CD4-positive, alpha-beta T cell treated with Interleukin-1 beta for 1 hour (primary cell): ENCODE results near the gene FAM163B.

Experiments
- DNase-seq, 2 donors: peaks; one replicate each; pipeline ENCODE4 v3.0.0-alpha.2; 2020 to 2022

The FAM163B gene

DNA sequence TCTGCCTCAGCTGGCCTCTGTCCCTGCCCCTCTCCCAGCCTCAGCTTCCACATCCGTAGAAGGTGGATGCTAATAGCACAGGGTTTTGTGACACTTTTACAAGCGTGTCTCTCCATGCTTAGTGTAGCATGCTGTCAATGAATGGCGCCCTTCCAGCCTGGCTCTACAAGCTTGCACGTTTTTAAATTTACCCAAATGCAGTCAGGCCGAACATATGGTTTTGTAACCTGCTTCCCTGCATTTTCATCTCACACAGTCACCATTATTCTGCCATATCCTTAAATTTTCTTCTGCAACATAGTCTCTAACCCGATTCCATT, 28.8 kb downstream of the FAM163B start:
- DNase-seq = no peak

- no peak for DNase-seq
Observed at GRCh38 chr9:133579601-133580418, 29.4 kb downstream of the FAM163B start.

GRCh38 chr9:133578524-133579441, 30.4 kb downstream of the FAM163B start:
- no peak for DNase-seq

DNA sequence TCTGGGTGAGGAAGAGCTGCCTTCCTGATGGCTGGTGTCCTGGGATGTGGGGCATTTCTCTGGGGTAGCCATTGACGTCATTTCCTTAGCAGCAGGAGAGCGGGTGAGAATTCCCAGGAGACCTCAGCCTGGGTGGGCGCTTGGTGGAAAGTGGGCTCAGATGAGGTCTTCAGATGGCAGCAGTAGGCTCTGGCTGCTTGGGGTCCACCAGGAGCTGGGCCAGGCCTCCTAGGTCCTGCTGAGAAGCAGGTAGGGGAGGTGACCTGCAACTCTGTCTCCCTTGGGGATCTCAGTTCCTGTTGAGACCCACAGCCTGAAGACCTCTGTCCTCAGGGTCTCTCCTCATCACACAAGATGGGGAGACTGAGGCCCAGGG, 31.5 kb downstream of the FAM163B start:
- DNase-seq = no peak

DNA sequence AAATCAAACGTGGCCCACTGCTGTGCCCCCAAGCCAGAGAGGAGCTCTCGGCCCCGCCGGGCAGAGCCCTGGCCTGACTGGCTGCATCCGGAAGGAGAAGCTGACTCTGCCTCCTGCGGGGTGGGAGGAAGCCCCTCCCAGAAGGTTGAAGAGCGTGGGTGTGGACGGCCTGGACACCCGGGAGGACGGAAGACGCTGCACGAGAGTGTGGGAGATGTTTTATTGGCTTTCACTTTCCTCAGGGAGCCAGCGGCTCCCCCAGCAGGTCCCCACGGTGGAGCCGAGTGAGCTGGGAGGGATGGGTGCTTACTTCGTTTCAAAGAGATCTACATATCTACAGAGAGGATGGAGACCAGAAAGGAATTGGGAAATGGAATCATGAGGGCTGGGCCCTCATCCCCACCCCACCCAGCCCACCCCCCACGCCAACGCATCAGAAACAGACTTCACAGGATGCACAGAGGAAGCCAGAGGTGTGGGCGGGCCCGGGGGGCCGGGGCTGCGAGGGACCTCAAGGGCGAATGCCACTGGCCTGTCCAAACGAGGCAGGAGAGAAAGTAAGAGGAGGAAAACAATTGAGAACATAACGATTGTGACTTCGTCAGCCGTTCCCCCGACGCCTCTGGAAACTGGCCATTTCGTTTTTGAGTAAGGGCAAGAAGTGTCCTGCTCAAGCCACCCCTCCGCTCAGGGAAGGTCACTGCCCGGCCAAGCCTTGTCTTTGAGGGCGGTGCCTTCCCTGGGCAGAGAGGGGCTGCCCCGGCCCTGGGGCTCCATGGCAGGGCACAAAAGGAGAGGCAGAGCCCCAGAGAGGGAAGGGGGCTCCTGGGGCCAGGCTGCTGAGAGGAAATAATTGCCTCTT, 32.1 kb downstream of the FAM163B start:
- DNase-seq = no peak

DNA sequence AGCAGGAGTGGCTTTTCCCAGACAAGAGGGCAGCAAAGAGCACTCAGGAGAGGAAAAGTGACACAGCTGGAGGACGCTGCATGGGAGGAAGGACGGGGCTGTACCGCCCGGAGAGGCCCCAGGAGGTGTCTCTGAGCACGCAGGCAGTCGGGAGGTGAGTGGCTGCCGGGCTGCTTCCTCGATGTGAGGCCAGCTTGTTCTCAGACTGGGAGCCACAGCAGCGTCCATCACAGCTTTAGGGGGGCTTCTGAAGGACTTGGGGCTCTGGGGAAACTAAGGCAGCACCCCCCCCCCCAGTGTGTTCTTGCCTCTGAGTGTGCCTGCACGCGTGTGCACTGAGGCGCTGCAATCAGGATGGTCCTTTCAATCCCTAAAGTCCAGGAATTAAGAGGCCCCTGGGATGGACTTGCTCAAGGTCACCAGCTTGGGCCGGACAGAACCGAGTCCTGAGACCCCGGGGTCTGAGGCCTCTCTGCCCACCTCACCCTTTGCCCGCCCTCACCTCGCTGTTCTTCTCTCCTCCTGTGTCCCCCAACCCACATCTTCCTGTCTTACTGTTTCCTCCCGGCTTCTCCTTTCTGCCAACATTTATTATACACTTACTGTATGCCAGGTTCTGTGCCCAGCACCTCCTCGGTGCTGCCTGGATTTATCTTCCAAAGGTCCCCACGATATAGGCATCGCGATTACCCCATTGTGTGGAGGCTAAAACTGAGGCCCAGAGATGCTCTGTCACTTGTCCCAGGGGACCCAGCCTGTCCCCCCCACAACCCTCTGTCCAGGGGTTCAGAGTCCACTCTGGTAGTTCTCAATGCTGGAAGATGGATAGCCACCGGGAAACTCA, 32.9 kb downstream of the FAM163B start:
- no peak for DNase-seq

GRCh38 chr9:133575186-133576030, 33.8 kb downstream of the FAM163B start:
- DNase-seq = no peak

DNA sequence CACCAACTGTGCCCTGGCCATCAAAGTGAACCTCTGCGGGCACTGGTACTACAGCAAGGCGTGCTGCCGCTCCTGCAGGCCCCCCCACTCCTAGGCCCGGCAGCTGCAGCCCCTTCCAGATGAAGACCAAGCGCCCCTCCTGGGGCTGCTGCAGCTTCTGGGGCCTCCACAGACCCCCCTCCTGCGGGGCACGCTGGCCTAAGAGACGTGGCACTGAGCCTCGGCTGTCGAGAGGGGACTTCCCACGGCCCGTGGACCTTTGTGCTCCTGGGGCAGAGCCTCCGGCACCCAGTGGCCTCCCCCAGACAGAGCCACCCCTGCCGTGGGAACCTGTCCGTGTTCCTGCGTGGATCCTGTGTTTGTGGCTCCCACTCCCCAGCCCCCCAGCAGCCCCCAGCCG, 34.4 kb downstream of the FAM163B start:
- DNase-seq = no peak

DNA sequence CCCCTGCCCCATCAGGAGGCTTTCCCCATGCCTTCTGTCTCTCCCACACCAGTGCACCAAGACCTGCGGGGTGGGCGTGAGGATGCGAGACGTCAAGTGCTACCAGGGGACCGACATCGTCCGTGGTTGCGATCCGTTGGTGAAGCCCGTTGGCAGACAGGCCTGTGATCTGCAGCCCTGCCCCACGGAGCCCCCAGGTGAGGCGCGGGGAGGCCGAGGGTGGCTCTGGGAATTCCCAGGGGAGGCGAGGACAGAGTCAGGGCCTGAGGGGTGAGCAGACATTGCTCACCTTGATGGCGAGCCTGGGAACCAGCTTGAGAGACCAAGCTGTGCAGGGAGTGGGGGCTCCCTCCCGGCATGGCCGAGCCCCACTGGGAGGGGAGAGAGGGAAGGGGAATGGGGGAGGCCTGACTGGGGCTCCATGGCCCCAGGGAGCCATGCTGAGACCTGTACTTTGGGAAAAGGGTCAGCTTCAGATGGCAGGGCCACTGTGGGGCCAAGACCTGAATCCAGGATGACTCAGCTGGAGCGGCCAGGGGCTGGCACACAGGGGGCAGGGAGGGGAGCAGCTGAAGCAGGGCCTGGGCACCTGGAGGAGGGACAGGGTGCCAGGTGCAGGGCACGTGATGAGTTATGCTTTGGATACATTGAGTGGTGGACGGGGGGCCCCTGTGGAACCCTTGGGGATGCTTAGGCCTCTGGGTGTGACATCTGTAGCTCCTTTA, 35.2 kb downstream of the FAM163B start:
- no peak for DNase-seq

DNA sequence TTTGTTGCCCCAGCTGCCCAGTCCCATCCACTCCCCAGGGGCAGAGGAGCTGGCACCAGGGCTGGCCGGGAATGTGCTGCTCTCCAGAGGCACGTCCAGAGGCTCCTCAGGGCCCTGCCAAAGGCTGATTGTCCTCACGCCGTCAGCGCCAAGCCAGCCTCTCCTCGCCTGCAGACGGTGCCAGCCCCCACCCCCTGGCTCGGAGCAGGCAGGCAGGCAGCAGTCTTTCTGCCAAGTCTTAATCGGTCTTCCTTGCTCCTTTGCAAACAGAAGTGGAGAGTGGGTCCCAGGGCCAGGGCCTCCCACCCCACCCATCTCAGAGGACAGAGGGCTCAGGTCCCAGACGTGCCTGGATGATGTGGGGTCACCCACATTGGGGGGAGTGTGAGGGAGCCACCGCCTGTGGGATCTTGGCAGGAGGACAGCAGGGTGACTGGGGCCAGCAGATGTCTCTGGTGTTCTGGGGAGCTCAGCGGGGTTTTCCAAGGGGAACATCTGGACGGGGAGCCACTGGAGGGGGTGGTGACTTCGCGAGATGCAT, 36.3 kb downstream of the FAM163B start:
- DNase-seq = no peak

DNA sequence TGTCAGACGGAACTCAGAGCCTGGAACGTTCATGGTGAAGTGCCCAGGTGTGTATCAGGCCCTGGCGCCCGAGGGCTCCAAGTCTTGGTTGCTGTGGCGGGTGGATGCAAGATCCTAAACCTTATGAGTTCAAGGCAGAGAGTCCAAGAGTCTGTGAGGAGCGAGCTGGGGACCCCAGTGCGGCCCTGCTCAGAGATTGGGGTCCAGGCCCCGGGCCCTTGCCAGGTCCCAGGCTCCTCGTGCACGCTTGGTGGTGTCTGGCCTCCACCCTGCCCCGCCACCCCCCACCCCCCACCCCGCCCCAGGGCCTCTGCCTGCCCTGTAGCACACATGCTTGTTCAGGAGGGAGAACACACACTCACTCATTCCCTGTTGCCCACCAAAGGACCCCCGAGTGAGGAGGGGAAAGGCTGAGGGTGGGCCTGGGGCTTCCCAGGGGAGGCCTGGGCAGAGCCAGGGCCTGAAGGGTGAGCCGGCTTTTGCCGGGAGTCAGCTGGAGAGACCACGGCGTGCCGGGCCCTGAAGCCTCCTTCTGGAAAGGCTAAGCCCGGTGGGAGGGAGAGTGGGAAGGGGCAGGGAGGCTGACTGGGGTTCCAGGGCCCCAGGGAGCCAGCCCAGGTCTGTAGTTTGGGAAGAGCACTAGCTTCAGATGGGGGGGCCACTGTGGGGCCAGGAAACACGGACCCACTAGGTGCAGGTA, 37.1 kb downstream of the FAM163B start:
- no peak for DNase-seq

GRCh38 chr9:133571391-133571890, 37.7 kb downstream of the FAM163B start:
- DNase-seq = no peak

DNA sequence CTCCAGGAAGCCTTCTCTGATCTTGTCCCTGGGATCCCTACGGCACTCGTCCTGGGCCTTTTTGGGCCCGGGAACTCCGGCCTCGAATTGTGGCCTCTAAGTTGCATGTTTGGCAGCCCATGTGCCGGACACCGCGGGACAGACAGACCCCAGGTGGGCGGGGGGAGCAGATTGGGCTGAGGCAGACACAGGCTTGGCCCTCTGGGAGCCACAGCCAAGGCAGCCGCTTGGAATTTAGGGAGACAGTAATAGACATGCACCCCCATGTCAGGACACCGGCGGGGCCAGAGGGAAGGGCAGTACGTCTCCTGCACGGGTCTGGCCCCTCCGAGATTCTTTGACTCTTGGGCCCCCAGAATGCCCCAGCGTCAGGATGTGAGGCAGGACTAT, 38.5 kb downstream of the FAM163B start:
- DNase-seq = no peak

DNA sequence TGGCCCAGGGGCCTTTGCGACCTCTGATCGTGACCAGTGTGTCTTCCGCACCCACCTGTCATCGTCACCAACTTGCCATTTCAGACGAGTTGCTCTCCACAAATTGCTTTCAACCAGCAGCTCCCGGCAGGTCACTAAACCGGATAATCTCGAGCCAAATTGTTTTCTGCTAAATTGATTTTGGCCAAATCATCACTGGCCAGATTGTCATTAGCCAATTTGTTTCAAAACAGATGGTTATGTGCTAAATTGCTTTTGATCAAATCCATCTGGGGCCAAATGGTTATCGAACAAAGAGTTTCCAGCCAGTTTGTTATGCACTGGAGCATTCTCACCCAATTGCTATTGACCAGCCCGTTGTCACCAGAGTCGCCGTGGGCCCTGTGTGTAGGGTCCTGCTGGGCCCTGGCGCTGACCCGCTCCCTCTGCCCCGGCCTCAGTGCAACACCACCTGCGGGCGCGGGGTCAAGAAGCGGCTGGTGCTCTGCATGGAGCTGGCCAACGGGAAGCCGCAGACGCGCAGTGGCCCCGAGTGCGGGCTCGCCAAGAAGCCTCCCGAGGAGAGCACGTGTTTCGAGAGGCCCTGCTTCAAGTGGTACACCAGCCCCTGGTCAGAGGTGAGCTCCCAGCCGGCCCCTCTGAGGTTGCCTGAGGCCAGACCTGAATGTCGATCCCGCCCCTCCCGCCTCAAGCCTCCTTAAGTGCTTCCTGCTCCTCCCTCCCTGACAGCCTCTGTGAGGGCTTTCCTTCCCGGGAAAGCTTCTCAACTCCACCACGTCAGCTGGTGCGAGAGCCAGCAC, 39.1 kb downstream of the FAM163B start:
- no peak for DNase-seq

DNA sequence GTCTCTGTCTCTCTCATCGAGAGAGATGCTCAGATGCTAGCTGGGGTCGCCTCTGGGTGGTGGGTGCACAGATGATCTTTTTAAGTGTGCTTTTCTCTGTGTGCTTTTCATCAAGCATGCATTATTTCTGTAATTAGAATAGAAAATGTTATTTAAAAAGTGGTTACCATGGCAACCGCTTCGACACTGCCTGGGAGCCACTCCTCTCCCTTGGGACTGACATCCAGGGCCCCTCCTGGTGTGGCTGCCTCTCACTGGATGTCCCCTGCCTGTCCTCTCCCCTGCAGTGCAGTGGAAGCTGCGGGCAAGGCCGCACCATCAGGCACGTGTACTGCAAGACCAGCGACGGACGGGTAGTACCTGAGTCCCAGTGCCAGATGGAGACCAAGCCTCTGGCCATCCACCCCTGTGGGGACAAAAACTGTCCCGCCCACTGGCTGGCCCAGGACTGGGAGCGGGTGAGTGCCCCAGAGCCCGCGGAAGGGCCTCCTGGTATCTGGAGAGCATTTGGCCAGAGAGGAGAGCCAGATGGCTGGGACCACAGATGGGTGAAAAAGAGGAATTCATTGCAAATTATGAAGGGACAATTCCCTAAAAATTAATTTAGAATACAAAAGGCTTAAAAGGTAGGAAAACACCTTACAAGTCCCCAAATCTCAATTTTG, 39.9 kb downstream of the FAM163B start:
- DNase-seq = no peak

DNA sequence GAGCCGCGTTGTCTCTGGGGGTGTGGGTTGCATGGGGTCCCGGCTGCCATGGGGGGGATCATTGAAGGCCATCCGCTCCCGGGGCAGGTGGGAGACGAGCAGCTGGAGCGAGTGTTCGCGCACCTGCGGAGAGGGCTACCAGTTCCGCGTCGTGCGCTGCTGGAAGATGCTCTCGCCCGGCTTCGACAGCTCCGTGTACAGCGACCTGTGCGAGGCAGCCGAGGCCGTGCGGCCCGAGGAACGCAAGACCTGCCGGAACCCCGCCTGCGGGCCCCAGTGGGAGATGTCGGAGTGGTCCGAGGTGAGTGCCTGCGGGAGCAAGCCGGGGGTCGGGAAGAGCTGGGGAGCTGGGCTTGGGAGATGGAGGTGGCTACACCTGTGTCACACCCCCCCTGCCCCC, 41.0 kb downstream of the FAM163B start:
- DNase-seq = no peak

- DNase-seq = no peak
Observed at GRCh38 chr9:133566817-133567216, 42.4 kb downstream of the FAM163B start.

DNA sequence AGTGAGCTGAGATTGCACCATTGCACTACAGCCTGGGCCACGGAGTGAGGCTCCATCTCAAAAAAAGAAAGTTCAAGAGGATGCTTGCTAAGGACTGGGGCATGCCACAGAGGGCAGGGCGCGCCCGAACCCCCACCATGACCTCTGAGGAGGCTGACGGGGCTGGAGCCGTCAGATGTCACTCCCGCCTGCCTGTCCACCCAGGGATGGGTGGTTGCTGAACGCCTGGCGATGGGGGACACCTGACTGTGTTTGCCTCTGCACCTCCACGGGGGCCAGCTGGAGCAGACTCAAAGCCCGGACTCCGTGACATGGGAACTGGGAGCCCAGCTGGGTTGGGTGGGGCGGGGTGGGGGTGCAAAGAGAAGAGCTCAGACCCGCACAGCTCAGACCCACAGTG, 42.8 kb downstream of the FAM163B start:
- no peak for DNase-seq
